HG02588 (cell line): ENCODE results near the gene GPR89A.
"Not testable (repeated sequence)": the region's sequence is repeated elsewhere in the genome, so short reads cannot be mapped to it uniquely, and the experiment has no call there.

Experiments used
- ATAC-seq: cut with Tn5 transposase; IDR thresholded peaks from one replicate; pipeline ENCODE4 v1.9.1; 2021; ENCODE audit warnings: mild to moderate bottlenecking, moderate library complexity; ENCODE audit not compliant: unreplicated experiment

The GPR89A gene

DNA sequence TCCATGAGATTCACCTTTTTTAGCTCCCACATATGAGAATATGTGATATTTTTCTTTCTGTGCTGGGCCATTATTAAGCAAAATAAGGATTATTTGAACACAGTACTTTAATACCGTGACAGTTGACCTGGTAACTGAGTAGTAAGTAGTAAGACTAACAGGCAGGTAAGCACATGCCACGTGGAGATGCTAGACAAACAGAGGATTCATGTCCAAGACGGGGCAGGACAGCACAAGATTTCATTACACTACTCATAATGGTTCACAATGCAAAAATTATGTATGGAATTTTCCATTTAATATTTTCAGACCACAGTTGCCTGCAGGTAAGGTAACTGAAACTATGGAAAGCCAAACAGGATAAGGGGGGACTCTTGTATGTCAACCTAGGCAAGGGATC lies 77.1 kb downstream of the GPR89A start:
- not testable (repeated sequence) for ATAC-seq

DNA sequence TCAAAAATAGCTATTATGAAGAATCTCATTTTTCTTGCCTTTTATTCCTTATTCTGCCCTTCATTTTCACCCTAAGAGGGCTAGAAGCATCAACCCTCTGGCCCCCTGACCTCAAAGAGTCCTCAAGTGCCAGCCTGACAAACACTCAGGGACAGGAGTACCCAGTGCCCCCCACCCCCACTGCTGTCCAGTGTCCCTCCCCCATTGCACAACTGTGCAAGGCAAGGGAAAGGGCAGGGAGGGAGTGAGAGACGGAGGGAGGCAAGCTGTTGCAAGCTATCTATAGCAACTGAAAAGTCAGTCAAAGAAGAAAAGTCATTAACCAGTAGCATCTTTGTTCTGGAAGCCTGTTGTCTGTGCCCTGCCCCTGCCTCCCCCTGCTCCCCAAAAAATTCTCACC lies 78.3 kb downstream of the GPR89A start:
- ATAC-seq = not testable (repeated sequence)

DNA sequence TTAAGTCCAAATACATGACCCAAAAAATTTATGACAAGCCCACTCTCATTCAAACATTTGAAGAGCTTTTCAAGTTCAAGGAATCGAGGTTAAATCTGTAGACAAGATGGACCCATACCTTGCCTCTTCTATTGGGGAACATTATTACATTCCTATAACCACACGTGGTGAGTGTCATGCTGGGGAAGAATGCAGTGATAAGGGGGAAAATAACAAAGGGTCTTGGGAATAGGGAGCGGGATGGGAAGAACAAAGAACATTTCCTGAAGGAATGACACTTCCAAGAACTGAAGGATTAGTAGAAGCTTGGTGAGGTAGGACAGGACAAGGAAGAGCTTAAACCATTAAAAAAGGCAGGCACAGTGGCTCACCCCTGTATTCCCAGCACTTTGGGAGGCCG lies 80.5 kb downstream of the GPR89A start:
- no peak for ATAC-seq

DNA sequence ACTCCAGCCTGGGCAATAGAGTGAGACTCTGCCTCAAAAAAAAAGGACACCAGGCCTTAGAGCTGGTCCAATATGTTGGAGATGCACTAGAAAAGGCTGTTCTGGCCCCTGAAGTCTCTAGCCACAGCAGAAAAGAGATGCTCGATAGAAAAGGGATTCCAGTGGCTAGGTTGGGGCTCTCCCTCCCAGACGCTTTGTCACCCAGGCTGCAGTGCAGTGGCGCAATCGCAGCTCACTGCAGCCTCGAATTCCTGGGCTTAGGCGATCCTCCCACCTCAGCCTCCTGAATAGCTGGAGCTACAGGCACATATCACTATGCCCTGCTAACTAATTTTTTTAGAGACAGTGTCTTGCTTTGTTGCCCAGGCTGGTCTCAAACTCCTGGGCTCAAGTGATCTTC lies 81.1 kb downstream of the GPR89A start:
- ATAC-seq = no peak

DNA sequence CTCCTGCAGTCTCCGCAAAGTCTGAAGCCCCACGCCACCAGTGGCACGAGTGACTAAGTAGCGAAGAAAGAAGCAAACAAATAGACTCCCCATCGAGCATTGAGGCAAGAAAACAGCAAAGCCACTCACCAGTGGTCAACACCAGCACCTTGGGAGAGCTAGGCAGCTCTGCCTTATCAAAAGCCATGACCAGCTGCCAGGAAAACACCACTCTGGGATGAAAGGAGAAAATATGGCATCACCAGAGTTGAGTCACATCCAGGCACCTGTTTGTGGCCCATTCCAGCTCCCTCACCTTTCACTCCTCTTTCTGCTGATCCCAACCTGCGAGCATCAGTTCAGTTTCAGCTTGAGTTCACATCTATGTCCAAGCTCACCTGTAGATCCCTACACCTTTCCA lies 82.1 kb downstream of the GPR89A start:
- ATAC-seq = no peak

DNA sequence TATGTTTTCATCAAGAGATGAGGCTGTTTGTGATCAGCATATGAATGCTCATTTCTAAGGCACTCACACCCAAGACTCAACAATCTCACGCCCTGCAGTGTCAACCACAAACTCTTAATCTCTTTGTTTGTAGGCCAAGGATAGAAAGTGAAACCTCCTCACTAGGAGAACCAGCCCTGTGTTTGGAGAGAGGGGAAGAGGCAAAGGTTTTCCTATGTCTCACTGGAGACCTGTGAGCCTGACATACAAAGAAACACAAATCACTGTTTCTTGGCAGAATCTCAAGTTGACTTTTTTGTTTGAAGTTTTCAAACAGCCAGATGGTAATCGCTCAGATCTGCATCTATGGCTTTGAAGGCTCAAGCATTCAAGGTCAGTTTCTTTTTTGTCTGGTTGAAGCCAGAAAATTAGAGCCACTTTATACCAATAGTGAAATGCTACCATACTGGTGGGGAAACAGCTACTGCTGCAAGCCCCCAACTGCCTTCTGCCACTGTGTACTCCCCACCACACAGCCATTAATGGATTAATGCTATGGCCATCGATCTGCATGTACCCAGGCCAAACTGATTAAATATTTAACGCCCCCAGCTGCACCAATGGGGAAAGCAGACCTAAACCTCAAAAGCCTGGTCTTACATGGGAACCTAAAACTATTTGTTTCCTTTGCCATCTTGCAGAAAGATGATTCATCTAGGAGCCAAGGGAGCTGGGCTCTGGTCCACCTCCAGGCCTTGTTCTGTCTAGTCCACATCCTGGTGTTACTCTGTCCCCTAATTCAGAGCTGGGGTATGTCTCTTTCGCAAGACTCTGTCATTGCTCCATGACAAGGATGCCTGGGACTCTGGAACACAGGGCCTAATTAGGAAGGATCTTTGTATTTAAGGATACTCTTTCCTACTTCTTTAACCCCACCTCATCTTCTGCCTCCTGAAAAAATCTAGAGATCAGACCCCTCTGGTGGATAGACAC lies 83.1 kb downstream of the GPR89A start:
- no peak for ATAC-seq

DNA sequence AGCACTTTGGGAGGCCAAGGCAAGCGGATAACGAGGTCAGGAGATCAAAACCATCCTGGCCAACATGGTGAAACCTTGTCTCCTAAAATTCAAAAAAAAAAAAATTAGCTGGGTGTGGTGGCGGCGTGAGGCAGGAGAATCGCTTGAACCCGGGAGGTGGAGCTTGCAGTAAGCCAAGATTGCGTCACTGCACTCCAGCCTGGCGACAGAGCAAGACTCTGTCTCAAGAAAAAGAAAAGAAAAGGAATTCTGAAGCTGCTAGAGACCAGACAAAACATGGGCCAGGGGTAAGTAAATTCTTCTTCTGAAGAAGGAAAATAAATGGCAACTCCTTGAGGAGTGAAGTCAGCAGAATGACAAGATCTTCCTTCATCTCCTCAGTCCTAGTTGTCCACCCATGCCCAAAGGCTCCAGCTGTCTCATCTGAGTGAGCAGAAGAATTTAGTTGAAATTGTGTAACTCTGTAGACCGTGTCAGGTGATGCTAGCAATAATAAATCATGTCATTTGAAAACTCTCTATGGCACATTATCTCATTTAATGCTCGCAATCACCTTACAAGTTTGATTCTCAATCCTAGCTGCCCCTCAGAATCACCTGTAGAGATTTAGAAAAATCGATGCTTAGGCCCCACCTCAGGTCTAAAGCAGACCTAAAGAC lies 85.1 kb downstream of the GPR89A start:
- no peak for ATAC-seq

DNA sequence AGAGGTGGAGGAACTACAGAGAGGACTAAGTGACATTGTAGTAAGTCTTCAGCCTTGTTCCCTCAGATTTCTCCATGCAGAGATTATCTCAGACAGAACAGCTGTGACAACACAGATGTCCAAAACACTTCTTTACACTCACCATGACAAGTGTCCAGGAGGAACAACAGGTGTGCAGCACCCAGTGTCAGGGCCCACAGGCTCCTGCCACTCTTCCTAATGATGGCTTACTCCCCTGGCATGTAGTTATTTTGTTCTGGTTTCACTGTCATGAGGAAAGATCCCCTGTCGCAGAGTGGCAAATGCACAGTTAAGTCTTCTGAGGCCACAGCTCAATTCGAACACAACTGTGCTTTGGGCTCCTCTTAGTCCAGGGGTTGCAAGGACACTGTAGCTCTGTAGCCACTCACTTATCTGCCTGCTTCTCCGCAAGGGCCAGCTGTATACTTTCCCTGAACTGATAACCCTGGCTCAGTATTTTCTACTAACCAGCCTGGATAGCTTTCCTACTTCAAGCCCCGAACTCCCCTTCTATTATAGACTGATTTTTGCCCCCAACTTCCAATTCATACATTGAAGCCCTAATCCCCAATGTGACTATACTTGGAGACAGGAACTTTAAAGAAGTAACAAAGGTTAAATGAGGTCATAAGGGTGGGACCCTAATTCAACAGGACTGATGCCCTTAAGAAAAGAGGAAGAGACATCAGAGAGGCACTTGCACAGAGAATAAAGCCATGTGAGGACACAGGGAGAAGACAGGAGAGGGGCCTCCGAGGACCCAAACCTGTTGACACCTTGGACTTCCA lies 88.2 kb downstream of the GPR89A start:
- no peak for ATAC-seq

DNA sequence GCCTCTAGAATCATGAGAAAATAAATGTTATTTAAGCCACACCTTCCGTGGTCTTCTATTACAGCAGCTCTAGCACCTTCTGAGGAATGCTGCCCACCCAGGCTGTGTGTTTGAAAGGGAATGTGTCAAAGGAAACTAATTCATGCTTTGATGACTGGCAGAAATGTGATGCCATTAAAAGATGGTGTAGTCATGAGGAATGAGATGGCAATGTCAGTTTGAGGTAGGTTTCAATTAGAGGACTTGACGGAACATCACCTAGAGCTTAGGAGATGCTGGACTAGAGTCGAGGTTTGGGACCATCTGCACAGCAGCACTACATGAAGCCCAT lies 88.8 kb downstream of the GPR89A start:
- ATAC-seq = no peak

DNA sequence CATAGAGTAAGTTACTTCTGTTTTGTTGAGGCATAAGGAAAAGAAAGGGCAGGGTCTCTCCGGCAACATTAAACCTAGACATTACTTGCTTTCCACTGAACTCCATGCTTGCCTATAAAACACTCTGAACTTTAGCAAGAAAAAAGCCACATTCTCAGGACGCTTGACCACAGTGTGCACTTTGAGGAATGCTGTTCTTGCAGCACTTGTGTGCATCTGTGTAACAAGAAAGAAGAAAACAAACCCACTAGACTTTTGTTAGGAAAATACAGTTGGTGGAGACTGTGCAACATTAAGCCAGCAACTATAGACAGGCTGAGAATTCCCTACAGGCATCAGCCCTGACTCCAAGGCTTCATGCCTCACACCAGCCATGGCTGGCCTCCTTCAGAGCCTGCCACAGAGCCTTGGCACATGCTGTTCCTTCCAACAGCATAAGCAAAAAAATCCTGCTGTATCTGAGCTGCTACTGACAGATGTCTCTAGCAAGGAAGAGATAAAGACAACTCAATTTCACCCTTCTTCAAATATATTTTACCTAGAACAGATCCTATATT lies 93.6 kb downstream of the GPR89A start:
- no peak for ATAC-seq

DNA sequence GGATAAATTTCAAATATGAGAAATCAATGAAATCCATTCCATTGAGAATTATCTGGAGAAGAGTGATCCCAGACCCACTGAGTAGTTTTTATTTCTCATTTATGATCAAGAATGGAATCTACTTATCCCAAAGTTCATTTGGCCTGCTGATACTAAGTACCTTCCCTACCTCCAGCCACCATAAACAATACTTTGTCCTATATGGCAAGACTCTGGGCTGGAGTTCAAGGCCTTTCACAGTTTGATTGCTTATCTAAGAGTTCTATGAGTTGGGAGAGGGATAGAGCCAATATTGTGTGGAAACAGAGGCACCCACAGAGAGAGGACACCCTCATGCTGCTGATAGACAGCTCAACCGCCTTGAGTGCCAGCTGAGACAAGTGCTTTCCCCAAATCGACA lies 94.3 kb downstream of the GPR89A start:
- ATAC-seq = no peak

DNA sequence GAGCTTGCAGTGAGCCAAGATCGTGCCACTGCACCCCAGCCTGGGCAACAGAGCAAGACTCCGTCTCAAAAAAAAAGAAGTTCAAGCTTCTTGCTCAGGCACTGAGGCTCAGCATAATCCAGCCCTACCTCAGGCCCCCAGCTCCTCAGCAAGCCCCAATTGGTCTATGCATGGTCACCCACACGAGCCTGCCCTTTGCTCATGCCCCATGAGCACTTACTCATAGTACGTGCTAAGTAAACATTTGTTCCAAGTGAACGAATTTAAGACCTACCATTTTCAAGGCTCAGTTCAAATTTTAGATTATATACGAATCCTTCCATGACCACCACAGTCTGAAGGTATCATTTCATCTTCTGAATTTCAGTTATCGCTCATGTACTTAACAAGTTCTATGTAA lies 95.0 kb downstream of the GPR89A start:
- no peak for ATAC-seq

DNA sequence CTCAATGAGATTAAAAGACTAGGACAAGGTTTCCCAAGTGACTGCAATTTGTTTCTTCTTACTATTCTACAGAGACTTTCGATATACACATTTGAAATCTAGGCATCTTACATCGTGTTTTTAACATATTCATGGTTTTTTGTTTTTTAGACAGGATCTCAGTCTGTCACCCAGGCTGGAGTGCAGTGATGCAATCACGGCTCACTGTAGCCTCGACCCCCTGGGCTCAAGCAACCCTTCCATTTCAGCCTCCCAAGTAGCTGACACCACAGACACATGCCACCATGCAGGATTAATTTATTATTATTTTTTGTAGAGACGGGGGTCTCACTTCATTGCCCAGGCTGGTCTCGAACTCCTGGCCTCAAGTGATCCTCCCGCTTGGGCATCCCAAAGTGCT lies 97.8 kb downstream of the GPR89A start:
- no peak for ATAC-seq

DNA sequence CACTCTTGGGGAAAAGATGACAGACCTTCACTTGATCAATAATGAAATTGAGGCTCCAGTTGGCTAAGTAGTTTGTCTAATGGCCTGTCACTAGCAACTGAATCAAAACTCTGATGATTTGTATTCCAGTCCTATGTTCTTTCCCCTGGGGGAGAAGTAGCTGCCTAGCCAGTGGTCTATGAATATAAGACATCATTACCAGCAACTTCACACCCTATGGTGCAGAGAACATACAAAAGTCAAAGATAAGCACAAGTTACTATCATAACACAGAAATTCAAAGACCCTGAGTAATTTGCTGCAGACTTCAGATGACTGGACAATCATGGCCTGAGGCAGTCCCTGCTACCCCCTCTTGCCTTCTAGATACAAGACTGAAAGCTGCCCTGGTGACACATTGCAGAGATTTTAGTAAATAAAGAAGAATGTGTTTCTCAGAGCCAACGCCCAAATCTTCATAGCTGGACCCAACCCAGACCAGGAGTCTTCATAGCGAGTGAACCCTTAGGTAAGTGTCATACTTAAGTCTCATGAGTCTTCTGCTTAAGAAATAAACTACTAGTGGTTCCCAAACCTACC lies 98.4 kb downstream of the GPR89A start:
- no peak for ATAC-seq

DNA sequence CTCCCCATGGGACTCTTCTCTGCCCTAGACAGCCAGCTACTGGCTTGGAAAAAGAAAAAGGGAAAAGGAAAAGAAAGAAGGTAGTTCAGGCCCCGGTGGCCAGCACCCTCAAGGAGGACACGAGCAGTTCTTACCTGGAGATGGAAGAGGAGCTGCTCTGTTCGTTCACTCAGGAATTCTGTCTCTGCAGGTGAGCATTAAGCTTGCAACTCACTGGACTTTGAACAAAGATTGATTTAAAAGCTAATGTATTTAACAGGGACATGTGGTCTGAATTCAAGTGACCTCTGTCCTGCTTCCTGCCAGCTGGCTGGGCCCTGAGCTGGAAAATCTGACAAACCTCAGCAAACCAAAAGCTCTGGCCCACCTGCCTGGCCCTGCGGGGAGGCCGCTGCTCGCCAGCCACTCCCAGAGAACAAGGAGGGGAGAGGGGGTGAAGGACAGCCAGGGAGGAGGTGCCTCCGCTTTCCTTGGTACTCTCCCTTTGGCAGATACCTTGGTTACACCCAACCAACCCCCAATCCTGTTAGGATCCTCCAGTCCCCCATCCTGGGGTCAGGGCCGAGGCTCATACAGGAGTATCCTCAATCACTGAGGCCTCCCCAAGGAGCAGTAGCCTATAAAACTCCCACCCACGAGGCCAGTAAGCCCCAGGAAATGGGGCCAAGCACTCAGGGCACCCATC lies 99.5 kb downstream of the GPR89A start, which contains the start of gene PDZK1:
Gene PDZK1 (minus strand): TSS at position 186 of the 685 bp plus-strand sequence. CDS start 19,347 bp downstream, outside the sequence.
- no peak for ATAC-seq

DNA sequence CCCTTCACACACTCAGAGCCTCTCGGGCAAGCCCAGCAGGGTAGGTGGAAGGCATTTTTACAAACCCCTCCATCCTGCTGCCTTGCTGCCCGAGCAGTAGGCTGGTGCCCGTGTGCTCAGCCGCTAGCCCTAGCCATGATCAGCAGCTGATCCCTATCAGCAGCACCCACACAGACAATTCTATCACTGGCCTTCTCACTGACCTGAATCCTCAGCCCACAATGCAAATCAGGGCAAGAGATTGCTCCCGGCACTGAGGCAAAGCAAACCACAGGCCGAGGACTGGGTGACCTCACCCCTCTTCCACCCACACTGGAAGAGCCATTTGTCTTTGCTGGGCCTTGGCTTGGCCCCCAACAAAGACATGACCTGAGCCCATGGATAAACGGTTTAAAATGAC lies 100.3 kb downstream of the GPR89A start:
- ATAC-seq = no peak

DNA sequence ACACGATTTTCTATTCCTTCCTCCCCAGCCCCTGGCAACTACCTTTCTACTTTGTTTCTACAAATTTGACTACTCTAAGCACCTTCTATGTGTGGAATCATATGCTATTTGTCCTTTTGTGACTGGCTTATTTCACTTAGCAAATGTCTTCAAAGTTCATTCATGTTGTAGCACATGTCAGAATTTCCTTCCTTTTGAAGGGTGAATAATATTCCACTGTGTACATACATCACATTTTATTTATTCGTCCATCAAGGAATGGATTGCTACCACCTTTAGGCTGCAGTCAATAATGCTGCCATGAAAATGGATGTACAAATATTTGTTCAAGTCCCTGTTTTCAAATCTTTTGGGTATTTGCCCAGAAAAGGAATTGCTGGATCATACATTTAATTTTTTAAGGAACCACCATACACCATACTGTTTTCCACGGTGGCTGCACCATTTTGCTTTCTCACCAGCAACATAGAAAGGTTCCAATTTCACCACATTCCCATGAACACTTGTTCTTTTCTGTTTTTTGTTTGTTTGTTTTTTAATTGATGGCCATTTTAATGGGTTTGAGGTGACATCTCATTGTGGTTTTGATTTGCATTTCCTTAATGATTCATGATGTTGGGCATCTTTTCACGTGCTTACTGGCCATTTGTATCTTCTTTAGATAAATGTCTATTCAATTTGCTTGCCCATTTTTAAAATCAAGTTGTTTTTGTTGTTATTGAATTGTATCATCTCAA lies 102.7 kb downstream of the GPR89A start:
- no peak for ATAC-seq

DNA sequence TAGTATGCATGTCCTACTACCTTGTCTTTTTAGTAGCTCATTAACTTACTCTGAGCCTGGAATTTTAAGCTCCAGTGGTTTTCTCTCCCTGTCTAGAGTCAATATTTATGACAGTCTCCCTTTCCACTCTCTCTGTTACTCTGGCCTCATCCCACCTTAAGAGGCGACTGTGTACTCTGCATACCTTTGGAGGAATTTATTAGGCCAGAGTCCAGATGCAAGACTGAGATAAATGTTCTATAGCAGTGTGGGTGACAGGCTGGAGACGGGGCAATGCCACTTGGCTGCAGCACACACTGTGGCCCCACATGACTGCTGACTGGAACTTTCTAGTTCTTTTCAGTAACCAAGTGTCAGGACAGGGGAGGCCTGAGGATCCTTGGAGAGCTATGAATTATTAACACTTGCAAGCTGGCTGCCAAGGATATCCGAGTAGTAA lies 103.4 kb downstream of the GPR89A start:
- no peak for ATAC-seq

DNA sequence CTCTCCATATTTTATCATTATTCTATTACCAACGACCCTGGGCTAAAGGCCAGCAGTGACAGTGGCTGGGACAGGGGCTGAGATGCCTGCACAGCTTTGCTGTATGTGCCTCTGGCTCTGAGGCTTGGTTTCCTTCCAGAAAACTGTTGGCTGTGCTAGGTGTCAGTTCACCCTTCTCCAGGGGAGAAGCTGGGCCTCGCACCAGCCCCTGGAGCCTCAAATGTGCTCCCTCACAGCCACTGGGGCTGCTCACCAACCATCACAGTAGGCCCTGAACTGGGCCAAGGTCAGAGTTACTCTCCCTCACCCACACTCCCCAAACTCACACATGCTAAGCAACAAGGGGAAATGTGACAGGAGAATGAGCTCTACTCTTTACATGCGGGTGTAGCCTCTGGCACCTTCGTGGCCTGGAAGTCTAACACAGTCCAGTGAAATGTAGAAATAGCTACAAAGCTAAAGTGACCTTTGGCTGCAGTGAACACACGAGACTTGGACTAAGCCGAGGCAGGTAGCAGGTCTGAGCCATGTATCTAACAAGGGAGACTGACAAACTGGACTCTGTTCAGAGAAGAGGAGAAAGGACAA lies 106.8 kb downstream of the GPR89A start:
- ATAC-seq = no peak
